ENCODE measurements around the gene RPS26. TPM values are rescaled to one million over a fixed set of nuclear protein-coding genes. Genes with fewer than 3 reads are reported as not detected.

The RPS26 gene
- total and polyA plus RNA-seq, 8 donors = 22.3 to 1,748 (median 874) TPM

DNA sequence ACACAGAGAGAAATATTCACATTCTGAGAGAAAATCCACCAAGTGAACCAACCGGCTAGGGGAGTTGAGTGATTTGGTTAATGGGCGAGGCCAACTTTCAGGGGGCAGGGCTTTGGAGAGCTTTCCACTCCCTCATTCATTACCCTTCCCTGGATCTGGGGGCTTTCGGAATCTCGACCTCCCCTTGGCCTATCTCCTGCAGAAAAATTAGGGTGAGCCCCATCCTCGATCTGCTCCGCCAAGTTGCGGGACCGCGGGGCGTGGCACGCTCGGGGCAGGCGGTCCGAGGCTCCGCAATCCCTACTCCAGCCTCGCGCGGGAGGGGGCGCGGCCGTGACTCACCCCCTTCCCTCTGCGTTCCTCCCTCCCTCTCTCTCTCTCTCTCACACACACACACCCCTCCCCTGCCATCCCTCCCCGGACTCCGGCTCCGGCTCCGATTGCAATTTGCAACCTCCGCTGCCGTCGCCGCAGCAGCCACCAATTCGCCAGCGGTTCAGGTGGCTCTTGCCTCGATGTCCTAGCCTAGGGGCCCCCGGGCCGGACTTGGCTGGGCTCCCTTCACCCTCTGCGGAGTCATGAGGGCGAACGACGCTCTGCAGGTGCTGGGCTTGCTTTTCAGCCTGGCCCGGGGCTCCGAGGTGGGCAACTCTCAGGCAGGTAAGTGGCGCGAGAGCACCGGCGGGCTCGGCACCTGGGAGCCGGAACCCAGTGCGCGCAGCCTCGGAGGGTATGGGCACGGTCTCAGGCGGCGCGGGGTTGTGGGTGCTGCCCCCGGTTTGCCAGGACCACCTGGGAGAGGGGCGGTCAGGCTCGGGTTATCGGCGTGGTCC is 38.2 kb downstream of the RPS26 start, which contains the start of gene ERBB3:
Gene ERBB3 (plus strand): TSS at position 443 of the 833 bp plus-strand sequence. CDS start 136 bp downstream, at position 579.
- TF ChIP-seq EP300 (IDR thresholded peaks at IDR 0.05) = no peak
- peak in 2 of 3 donors; percentile 84 to 93 for TF ChIP-seq POLR2AphosphoS5 (IDR thresholded peaks at IDR 0.05)
- TF ChIP-seq POLR2A (IDR thresholded peaks at IDR 0.05) = peak in 2 of 4 donors; percentile 53 to 97
- TF ChIP-seq, protein P1, sequence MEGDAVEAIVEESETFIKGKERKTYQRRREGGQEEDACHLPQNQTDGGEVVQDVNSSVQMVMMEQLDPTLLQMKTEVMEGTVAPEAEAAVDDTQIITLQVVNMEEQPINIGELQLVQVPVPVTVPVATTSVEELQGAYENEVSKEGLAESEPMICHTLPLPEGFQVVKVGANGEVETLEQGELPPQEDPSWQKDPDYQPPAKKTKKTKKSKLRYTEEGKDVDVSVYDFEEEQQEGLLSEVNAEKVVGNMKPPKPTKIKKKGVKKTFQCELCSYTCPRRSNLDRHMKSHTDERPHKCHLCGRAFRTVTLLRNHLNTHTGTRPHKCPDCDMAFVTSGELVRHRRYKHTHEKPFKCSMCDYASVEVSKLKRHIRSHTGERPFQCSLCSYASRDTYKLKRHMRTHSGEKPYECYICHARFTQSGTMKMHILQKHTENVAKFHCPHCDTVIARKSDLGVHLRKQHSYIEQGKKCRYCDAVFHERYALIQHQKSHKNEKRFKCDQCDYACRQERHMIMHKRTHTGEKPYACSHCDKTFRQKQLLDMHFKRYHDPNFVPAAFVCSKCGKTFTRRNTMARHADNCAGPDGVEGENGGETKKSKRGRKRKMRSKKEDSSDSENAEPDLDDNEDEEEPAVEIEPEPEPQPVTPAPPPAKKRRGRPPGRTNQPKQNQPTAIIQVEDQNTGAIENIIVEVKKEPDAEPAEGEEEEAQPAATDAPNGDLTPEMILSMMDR (IDR thresholded peaks at IDR 0.05) = peak in 3 of 7 experiments; percentile 8 to 37 (median 32)
- WGBS, 5 donors = 0 to 1% (median 1%) methylated on average over 48 to 59 of the region's 59 CpGs
- Histone ChIP-seq H3K27me3 (peaks cover 0 to 15% (median 6%) of the 10 kb centered on the region in 3 donors), H3K36me3 (peaks cover 0 to 15% (median 7%) of the 10 kb centered on the region in 4 donors), H3K4me1 (peaks cover 20 to 50% (median 39%) of the 10 kb centered on the region in 4 donors), H3K9me3 (no peaks in the 10 kb centered on the region), H3K4me3 (peak within 1 kb of the TSS; percentile 55 to 73 (median 66)), H3K27ac (peak within 1 kb of the TSS; percentile 92 to 98 (median 93))
- intact Hi-C loops (cut with DNase I; ENCODE audit: low total_unique reads) = no loop called here
- DNase-seq = peak; percentile 89 to 95

DNA sequence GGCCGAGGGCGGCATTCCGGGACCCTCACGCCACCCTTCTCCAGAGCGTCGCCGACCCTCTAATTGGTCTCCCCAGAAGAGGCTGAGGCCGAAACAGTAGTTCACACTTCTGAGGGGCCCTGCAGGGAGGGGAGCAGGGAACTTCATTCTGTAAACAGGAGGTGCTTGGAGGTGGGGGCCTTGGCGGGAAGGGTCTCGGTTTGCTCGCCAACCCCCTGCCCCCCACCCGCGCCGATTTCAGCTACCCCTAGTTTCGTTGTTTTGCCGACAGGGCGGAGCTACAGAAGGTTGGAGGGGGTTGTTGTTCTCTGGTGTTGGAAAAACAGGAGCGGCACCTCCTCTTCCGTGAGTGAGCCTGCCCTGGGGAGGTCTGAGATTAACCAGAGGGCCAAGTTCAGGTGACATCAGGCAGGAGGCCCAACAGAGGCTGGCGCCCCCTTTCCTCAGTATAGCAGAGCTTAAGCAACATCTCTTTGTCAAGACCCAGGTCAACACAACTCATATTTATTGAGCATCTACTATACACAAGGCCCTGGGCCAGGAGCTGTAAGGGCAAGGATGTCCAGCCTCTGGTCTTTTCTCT is 38.9 kb downstream of the RPS26 start:
- WGBS, 5 donors = 8 to 28% (median 10%) methylated on average over 17 to 20 of the region's 20 CpGs
- H3K27me3 ChIP-seq = peaks cover 0 to 15% (median 6%) of the 10 kb centered on the region in 3 donors
- no peak for TF ChIP-seq EP300 (IDR thresholded peaks at IDR 0.05)
- TF ChIP-seq, protein P1 (IDR thresholded peaks at IDR 0.05) = no peak
- peak in 1 of 4 donors; percentile 17 for TF ChIP-seq POLR2A (IDR thresholded peaks at IDR 0.05)
- TF ChIP-seq POLR2AphosphoS5 (IDR thresholded peaks at IDR 0.05) = peak in 2 of 3 donors; percentile 59 to 76
- no peaks in the 10 kb centered on the region for H3K9me3 ChIP-seq
- H3K27ac ChIP-seq = peak overlapping the region; percentile 92 to 98 (median 93)
- peak overlapping the region; percentile 55 to 73 (median 66) for H3K4me3 ChIP-seq
- DNase-seq = peak; percentile 70 to 86
- H3K36me3 ChIP-seq = peaks cover 0 to 19% (median 11%) of the 10 kb centered on the region in 4 donors
- intact Hi-C loops (cut with DNase I; ENCODE audit: low total_unique reads) = no loop called here
- peaks cover 20 to 57% (median 46%) of the 10 kb centered on the region in 4 donors for H3K4me1 ChIP-seq

DNA sequence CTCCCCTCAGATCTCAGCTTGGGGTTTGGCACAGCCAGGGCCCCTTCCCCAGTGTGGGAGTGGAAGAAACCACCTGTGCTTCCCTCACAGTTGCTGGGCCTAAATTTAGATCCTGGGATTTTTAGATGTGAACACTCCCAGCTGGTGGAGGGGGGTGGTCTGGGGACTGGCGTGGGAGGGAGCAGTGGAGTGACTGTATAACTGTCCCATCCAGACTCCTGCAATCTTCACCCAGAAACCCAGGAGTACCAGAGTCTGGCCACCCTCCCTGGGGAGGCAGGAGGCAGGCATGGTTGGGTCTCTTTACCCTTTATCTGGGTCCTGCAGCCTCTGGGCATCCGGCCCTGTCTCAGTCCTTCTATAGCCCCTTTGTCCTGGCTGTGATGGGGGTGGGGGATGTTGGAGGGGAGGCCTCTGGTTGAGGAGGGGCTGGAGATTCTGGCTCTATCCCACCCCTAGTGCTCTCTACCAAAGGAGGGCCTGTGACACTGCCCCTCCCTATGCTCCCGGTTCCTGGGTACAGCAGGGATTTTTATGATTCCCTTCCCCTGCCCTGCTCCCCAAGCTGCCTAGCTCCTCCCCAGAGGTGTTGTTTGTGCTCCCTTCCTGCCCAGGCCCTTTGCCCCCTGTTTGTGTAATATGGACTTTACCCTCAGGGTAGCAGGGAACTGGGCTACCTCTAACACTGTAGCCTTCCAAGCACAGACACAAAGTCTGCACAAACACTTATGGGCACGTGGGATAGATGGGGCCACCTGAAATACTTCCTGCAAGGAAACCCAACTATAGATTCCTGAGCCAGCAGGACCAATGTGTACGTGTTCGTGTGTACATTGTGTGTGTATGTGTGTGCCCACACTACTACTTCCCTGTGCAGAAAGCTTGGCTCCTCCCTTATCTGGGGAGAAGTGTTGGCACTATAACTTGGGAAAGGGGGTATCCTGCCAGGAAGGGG is 40.0 kb downstream of the RPS26 start:
- intact Hi-C loops (cut with DNase I; ENCODE audit: low total_unique reads) = no loop called here
- H3K36me3 ChIP-seq = peaks cover 0 to 24% (median 15%) of the 10 kb centered on the region in 4 donors
- peaks cover 0 to 15% (median 6%) of the 10 kb centered on the region in 3 donors for H3K27me3 ChIP-seq
- peak overlapping the region; percentile 55 to 73 (median 66) for H3K4me3 ChIP-seq
- 26 to 48% (median 32%) methylated on average over 5 to 6 of the region's 6 CpGs for WGBS, 5 donors
- no peaks in the 10 kb centered on the region for H3K9me3 ChIP-seq
- H3K4me1 ChIP-seq = peaks cover 20 to 67% (median 53%) of the 10 kb centered on the region in 4 donors
- peak; percentile 82 to 92 for DNase-seq
- peak in 2 of 4 donors; percentile 60 to 69 for TF ChIP-seq POLR2A (IDR thresholded peaks at IDR 0.05)
- TF ChIP-seq POLR2AphosphoS5 (IDR thresholded peaks at IDR 0.05) = peak in 2 of 3 donors; percentile 84 to 94
- TF ChIP-seq EP300 (IDR thresholded peaks at IDR 0.05) = no peak
- TF ChIP-seq, protein P1 (IDR thresholded peaks at IDR 0.05) = peak in 1 of 7 experiments; percentile 28
- H3K27ac ChIP-seq = peak overlapping the region; percentile 92 to 98 (median 93)

Data from stomach (tissue), 9 donors.